Pancreas (tissue), 10 donors: ENCODE measurements around the gene JAKMIP1. TPM values are rescaled to one million over a fixed set of nuclear protein-coding genes. Genes with fewer than 3 reads are reported as not detected.

Source experiments
- ATAC-seq, 4 donors: fragments of 200-7000 bp; cut with Tn5 transposase; one replicate each; pipeline versions ENCODE4 v1.8.0 to v1.9.1; 2020; ENCODE audit warnings: mild to moderate bottlenecking in 4 of 4, moderate library complexity in 4 of 4
- DNase-seq, 6 donors: peaks; one replicate each; pipeline ENCODE4 v3.0.0-alpha.2; 2020
- FAIRE-seq: peaks from 2 replicates; lab custom pipeline; 2012; peaks lifted over from hg19 to GRCh38; lab: Jason Lieb, UNC
- H3K27ac ChIP-seq, 4 donors: fragments of 200-600 bp; sonication (generic); 1 replicate in 3 of 4; 2 replicates in 1 of 4; pipeline versions ENCODE4 v1.5.0 to v1.8.0; 2020
- H3K27me3 ChIP-seq, 4 donors: fragments of 200-600 bp; one replicate each; pipeline ENCODE4 v1.8.0; 2021
- H3K36me3 ChIP-seq, 3 donors: fragments of 200-600 bp; sonication (generic) in 1 of 3; one replicate each; pipeline versions ENCODE4 v1.5.0 to v1.8.0; 2020 to 2021
- H3K4me1 ChIP-seq, 3 donors: fragments of 200-600 bp; one replicate each; pipeline ENCODE4 v1.8.0; 2021
- H3K4me3 ChIP-seq, 4 donors: fragments of 200-600 bp; sonication (generic) in 2 of 4; one replicate each; pipeline versions ENCODE4 v1.5.0 to v1.8.0; 2020 to 2021
- H3K9me3 ChIP-seq, 4 donors: fragments of 200-600 bp; one replicate each; pipeline ENCODE4 v1.8.0; 2021
- CTCF ChIP-seq, 4 donors: fragments of 200-600 bp; sonication (generic) in 3 of 4; IDR thresholded peaks; one replicate each; pipeline versions ENCODE4 v1.5.0 to v1.8.0; 2021; ENCODE audit warnings: antibody characterized with exemption in 4 of 4
- WGBS, 2 donors: extraction: QIAGEN DNeasy Blood & Tissue Kit; methylation state at CpG; one replicate each; pipeline ENCODE4 v1.1.7; 2013; 5-methylcytosine and 5-hydroxymethylcytosine counted together
- intact Hi-C, 3 donors: fragments of 100-400 bp; cut with DNase I; formaldehyde crosslinking; loops; one replicate each; pipeline versions ENCODE4 v1.11.1 to v1.14.2; 2022
- polyA plus RNA-seq, 2 donors: library from polyadenylated mRNA; stranded (reverse); fragments of 200-250 nt; gene quantifications; one replicate each; pipeline ENCODE4 v1.2.3, GENCODE V29; 2013
- total RNA-seq, 6 donors: library from RNA; stranded (reverse); fragmentation: NEBNext Ultra II Directional in 4 of 6; extraction: Animal tissue kit (Norgen Biotek cat#: 25700) in 4 of 6; gene quantifications; one replicate each; pipeline versions ENCODE4 v1.2.1 to v1.2.4, GENCODE V29; 2021 to 2023
- donor health status: healthy with polysubstance abuse.
- donor health status: DM: no; HTN: no; CAD: no; lungs with moderate emphysema.
- donor health status: DM: no; HTN: no; CAD: no.
- donor health status: control.
- donor health status: control.
- donor health status: Bipolar disorder and iron deficiency.
- donor health status: DM: yes; HTN: yes; CAD: no.
- donor health status: DM: no; HTN: no; CAD: no.
- donor health status: DM: no; HTN: no; CAD: no.
- donor health status: DM: yes; HTN: yes; CAD: no.

The JAKMIP1 gene
- total and polyA plus RNA-seq, 8 donors: 0.16 to 4.3 (median 0.59) TPM

GRCh38 chr4:6123541-6123940, 76.8 kb downstream of the JAKMIP1 start:
- Histone ChIP-seq H3K4me1 (no peaks in the 10 kb centered on the region), H3K4me3 (no peak overlapping the region), H3K27ac (no peak overlapping the region), H3K27me3 (peaks cover 0 to 3% (median 0%) of the 10 kb centered on the region in 4 donors), H3K36me3 (no peaks in the 10 kb centered on the region), H3K9me3 (no peaks in the 10 kb centered on the region)
- ATAC-seq (no peak), FAIRE-seq (no peak), DNase-seq (peak in 1 of 6 donors; percentile 6)
- WGBS, 2 donors: 74 to 78% methylated on average over 2 of the region's 2 CpGs
- intact Hi-C loops: no loop called here
- no peak for TF ChIP-seq CTCF (IDR thresholded peaks at IDR 0.05)

- DNase-seq: peak in 2 of 6 donors; percentile 14 to 21
Observed at GRCh38 chr4:6123116-6123515, 77.2 kb downstream of the JAKMIP1 start.

GRCh38 chr4:6122496-6122895, 77.9 kb downstream of the JAKMIP1 start:
- Histone ChIP-seq H3K36me3 (no peaks in the 10 kb centered on the region), H3K4me3 (no peak overlapping the region), H3K4me1 (no peaks in the 10 kb centered on the region), H3K27ac (no peak overlapping the region), H3K27me3 (peaks cover 0 to 3% (median 0%) of the 10 kb centered on the region in 4 donors), H3K9me3 (no peaks in the 10 kb centered on the region)
- no peak for ATAC-seq
- no peak for TF ChIP-seq CTCF (IDR thresholded peaks at IDR 0.05)
- no peak for FAIRE-seq
- WGBS, 2 donors: 52 to 68% methylated on average over 6 of the region's 6 CpGs
- DNase-seq: peak in 1 of 6 donors; percentile 21
- intact Hi-C loops: no loop called here

More at GRCh38 chr4:6123116-6123515, 77.2 kb downstream of the JAKMIP1 start:
- Histone ChIP-seq H3K9me3 (no peaks in the 10 kb centered on the region), H3K27ac (no peak overlapping the region), H3K27me3 (peaks cover 0 to 3% (median 0%) of the 10 kb centered on the region in 4 donors), H3K4me1 (no peaks in the 10 kb centered on the region), H3K4me3 (no peak overlapping the region), H3K36me3 (no peaks in the 10 kb centered on the region)
- ATAC-seq (no peak), FAIRE-seq (no peak)
- TF ChIP-seq CTCF (IDR thresholded peaks at IDR 0.05): no peak
- intact Hi-C loops: no loop called here
- WGBS, 2 donors: 60 to 63% methylated on average over 7 of the region's 7 CpGs

- intact Hi-C loops: no loop called here
- H3K27ac ChIP-seq: no peak overlapping the region
- FAIRE-seq (no peak), DNase-seq (peak in 1 of 6 donors; percentile 16), ATAC-seq (no peak)
- H3K27me3 ChIP-seq: peaks cover 0 to 2% (median 0%) of the 10 kb centered on the region in 4 donors
- WGBS, 2 donors: 73 to 79% methylated on average over 12 of the region's 12 CpGs
- no peaks in the 10 kb centered on the region for H3K36me3 ChIP-seq
- H3K4me1 ChIP-seq: no peaks in the 10 kb centered on the region
- H3K9me3 ChIP-seq: no peaks in the 10 kb centered on the region
- TF ChIP-seq CTCF (IDR thresholded peaks at IDR 0.05): no peak
- H3K4me3 ChIP-seq: no peak overlapping the region
Observed at GRCh38 chr4:6121941-6122340, 78.4 kb downstream of the JAKMIP1 start.

GRCh38 chr4:6121276-6121850, 79.0 kb downstream of the JAKMIP1 start:
- H3K4me1 ChIP-seq: no peaks in the 10 kb centered on the region
- no peak for FAIRE-seq
- TF ChIP-seq CTCF (IDR thresholded peaks at IDR 0.05): no peak
- no peaks in the 10 kb centered on the region for H3K27me3 ChIP-seq
- DNase-seq: no peak
- no peak overlapping the region for H3K27ac ChIP-seq
- H3K36me3 ChIP-seq: no peaks in the 10 kb centered on the region
- ATAC-seq: no peak
- intact Hi-C loops: no loop called here
- WGBS, 2 donors: 71 to 83% methylated on average over 18 of the region's 18 CpGs
- H3K4me3 ChIP-seq: no peak overlapping the region
- H3K9me3 ChIP-seq: no peaks in the 10 kb centered on the region
